KOPT-K1 (cell line): ENCODE results near the gene GLT6D1.

Source experiments
- H3K27ac ChIP-seq: fragments of 200-600 bp; sonication (generic); 2 replicates; pipeline ENCODE4 v1.5.1; 2016; ENCODE audit warnings: antibody characterized with exemption, mild to moderate bottlenecking, low read depth, low read length; ENCODE audit not compliant: poor library complexity, severe bottlenecking
- H3K36me3 ChIP-seq: fragments of 200-600 bp; sonication (generic); 2 replicates; pipeline ENCODE4 v1.5.1; 2017; ENCODE audit warnings: antibody characterized with exemption, mild to moderate bottlenecking, low read length, moderate library complexity; ENCODE audit not compliant: insufficient read depth
- H3K9me3 ChIP-seq: fragments of 200-600 bp; sonication (generic); 2 replicates; pipeline ENCODE4 v1.5.1; 2017; ENCODE audit warnings: antibody characterized with exemption, low read length, mild to moderate bottlenecking; ENCODE audit not compliant: insufficient read depth, poor library complexity, severe bottlenecking

GLT6D1 gene

GRCh38 chr9:135579356-135579755 lies 60.0 kb downstream of the GLT6D1 start:
- Histone ChIP-seq H3K36me3 (no peaks in the 10 kb centered on the region), H3K27ac (no peak overlapping the region)

GRCh38 chr9:135577256-135577655 lies 62.1 kb downstream of the GLT6D1 start:
- H3K36me3 ChIP-seq = no peaks in the 10 kb centered on the region
- no peaks in the 10 kb centered on the region for H3K9me3 ChIP-seq
- no peak overlapping the region for H3K27ac ChIP-seq

More at GRCh38 chr9:135579356-135579755, 60.0 kb downstream of the GLT6D1 start:
- no peaks in the 10 kb centered on the region for H3K9me3 ChIP-seq

- H3K9me3 ChIP-seq = no peaks in the 10 kb centered on the region
- no peaks in the 10 kb centered on the region for H3K36me3 ChIP-seq
- no peak overlapping the region for H3K27ac ChIP-seq
Observed at GRCh38 chr9:135575995-135576631, 63.2 kb downstream of the GLT6D1 start.

- no peak overlapping the region for H3K27ac ChIP-seq
- H3K36me3 ChIP-seq = no peaks in the 10 kb centered on the region
- H3K9me3 ChIP-seq = no peaks in the 10 kb centered on the region
Observed at GRCh38 chr9:135574943-135575342, 64.4 kb downstream of the GLT6D1 start.

GRCh38 chr9:135574331-135574730 lies 65.0 kb downstream of the GLT6D1 start:
- no peaks in the 10 kb centered on the region for H3K36me3 ChIP-seq
- no peak overlapping the region for H3K27ac ChIP-seq
- H3K9me3 ChIP-seq = peaks cover 3% of the 10 kb centered on the region
